IgD-negative memory B cell (primary cell): Measurements from ENCODE around the gene ZNF749. TPM values are rescaled to one million over a fixed set of nuclear protein-coding genes. Genes with fewer than 3 reads are reported as not detected.

Experiments used
- polyA plus RNA-seq: library from polyadenylated mRNA; unstranded; fragments of 300-500 nt; fragmentation: Illumina TruSeq; gene quantifications from one replicate; pipeline ENCODE4 v1.2.3, GENCODE V29; 2021

The ZNF749 gene
- polyA plus RNA-seq, 1 donor from 2014 or later: 5.4 TPM

Other genes starting within 250 kb of the ZNF749 start
- 15.9 TPM for gene ZNF264, start 243.8 kb upstream of the ZNF749 start, polyA plus RNA-seq
- 0.51 TPM for gene AURKC, start 204.3 kb upstream of the ZNF749 start, polyA plus RNA-seq
- 3.8 TPM for gene ZNF805, start 194.7 kb upstream of the ZNF749 start, polyA plus RNA-seq
- gene ZNF460, start 154.8 kb upstream of the ZNF749 start, polyA plus RNA-seq: 10.2 TPM
- gene ZNF543, start 114.9 kb upstream of the ZNF749 start, polyA plus RNA-seq: 7.3 TPM
- gene ZNF304, start 84.1 kb upstream of the ZNF749 start, polyA plus RNA-seq: 4.2 TPM
- gene TRAPPC2B, start 71.8 kb upstream of the ZNF749 start, polyA plus RNA-seq: 32.7 TPM
- 1.5 TPM for gene ZNF547, start 71.8 kb upstream of the ZNF749 start, polyA plus RNA-seq
- gene ZNF548, start 45.5 kb upstream of the ZNF749 start, polyA plus RNA-seq: 12.7 TPM
- gene ZNF17, start 24.2 kb upstream of the ZNF749 start, polyA plus RNA-seq: 5.4 TPM
- 0.53 TPM for gene VN1R1, start 21.8 kb downstream of the ZNF749 start, polyA plus RNA-seq
- 1.1 TPM for gene ZNF772, start 42.2 kb downstream of the ZNF749 start, polyA plus RNA-seq
- 12.4 TPM for gene ZNF419, start 52.4 kb downstream of the ZNF749 start, polyA plus RNA-seq
- 9.0 TPM for gene ZNF773, start 64.6 kb downstream of the ZNF749 start, polyA plus RNA-seq
- 7.3 TPM for gene ZNF549, start 92.0 kb downstream of the ZNF749 start, polyA plus RNA-seq
- gene ZNF550, start 124.5 kb downstream of the ZNF749 start, polyA plus RNA-seq: 8.8 TPM
- 5.5 TPM for gene ZNF416, start 143.6 kb downstream of the ZNF749 start, polyA plus RNA-seq
- 9.9 TPM for gene ZIK1, start 148.8 kb downstream of the ZNF749 start, polyA plus RNA-seq
- gene ZNF530, start 164.6 kb downstream of the ZNF749 start, polyA plus RNA-seq: 5.0 TPM
- 13.5 TPM for gene ZNF134, start 178.9 kb downstream of the ZNF749 start, polyA plus RNA-seq
- 17.8 TPM for gene ZNF211, start 197.8 kb downstream of the ZNF749 start, polyA plus RNA-seq
- not detected for gene ZSCAN4, start 233.6 kb downstream of the ZNF749 start, polyA plus RNA-seq
- 5.8 TPM for gene ZNF551, start 246.7 kb downstream of the ZNF749 start, polyA plus RNA-seq